Right lobe of liver (tissue), 6 donors: ENCODE data around the gene MYLK. TPM values are rescaled to one million over a fixed set of nuclear protein-coding genes. Genes with fewer than 3 reads are reported as not detected.

ENCODE experiments used
- ATAC-seq, 4 donors: fragments of 200-7000 bp; cut with Tn5 transposase; one replicate each; pipeline ENCODE4 v1.9.1; 2020; ENCODE audit warnings: mild to moderate bottlenecking in 4 of 4, moderate library complexity in 4 of 4
- DNase-seq, 3 donors: peaks; one replicate each; pipeline ENCODE4 v3.0.0-alpha.2; 2020
- H3K27ac ChIP-seq, 3 donors: fragments of 200-600 bp; one replicate each; pipeline ENCODE4 v1.8.0; 2022
- H3K27me3 ChIP-seq, 2 donors: fragments of 200-600 bp; one replicate each; pipeline ENCODE4 v1.8.0; 2022
- H3K36me3 ChIP-seq, 4 donors: fragments of 200-600 bp; sonication (generic) in 1 of 4; one replicate each; pipeline versions ENCODE4 v1.5.1 to v1.8.0; 2017 to 2022; ENCODE audit warnings: control low read depth in 1 of 4
- H3K4me1 ChIP-seq, 4 donors: fragments of 200-600 bp; sonication (generic) in 1 of 4; one replicate each; pipeline versions ENCODE4 v1.5.1 to v1.8.0; 2017 to 2022; ENCODE audit warnings: control low read depth in 1 of 4
- H3K4me3 ChIP-seq, 3 donors: fragments of 200-600 bp; one replicate each; pipeline ENCODE4 v1.8.0; 2022
- H3K9me3 ChIP-seq, 4 donors: fragments of 200-600 bp; sonication (generic) in 1 of 4; one replicate each; pipeline versions ENCODE4 v1.5.1 to v1.8.0; 2017 to 2022; ENCODE audit warnings: control low read depth in 1 of 4
- CTCF ChIP-seq, 4 donors: fragments of 200-600 bp in 3 of 4; fragments of 450-650 bp in 1 of 4; IDR thresholded peaks; one replicate each; pipeline versions ENCODE4 v1.5.1 to v1.8.0; 2016 to 2022; ENCODE audit warnings: antibody characterized with exemption in 4 of 4, mild to moderate bottlenecking in 2 of 4
- POLR2A ChIP-seq: fragments of 450-650 bp; IDR thresholded peaks from one replicate; pipeline ENCODE4 v1.6.1; 2017; ENCODE audit warnings: antibody characterized with exemption, mild to moderate bottlenecking
- WGBS: methylation state at CpG from one replicate; pipeline ENCODE4 v1.1.6; 2018; ENCODE audit warnings: low coverage, low lambda C conversion rate; ENCODE audit not compliant: insufficient coverage; ENCODE audit errors: missing lambda C conversion rate; 5-methylcytosine and 5-hydroxymethylcytosine counted together
- intact Hi-C, 2 donors: fragments of 100-400 bp; cut with DNase I; formaldehyde crosslinking; loops; one replicate each; pipeline versions ENCODE4 v1.11.2 to v1.14.1; 2022
- total RNA-seq, 6 experiments: library from RNA; depleted of rRNA in 2 of 6; stranded (reverse); fragments of >200 nt in 2 of 6; fragmentation: NEBNext Ultra II Directional in 3 of 6; extraction: Animal tissue kit (Norgen Biotek cat#: 25700) in 3 of 6; gene quantifications; one replicate each; pipeline versions ENCODE4 v1.1.0 to v1.2.4, GENCODE V29; 2016 to 2023
- donor health status: DM: no; HTN: yes; CAD: no.
- donor health status: DM: no; HTN: no; CAD: no.
- donor health status: DM: no; HTN: no; CAD: no.
- donor health status: DM: no; HTN: yes; CAD: no.
- donor health status: DM: no; HTN: yes; CAD: no.

The MYLK gene
- total RNA-seq, 6 experiments from 2014 or later: 61.1 to 146 (median 97.8) TPM

GRCh38 chr3:123668906-123669305, 215.2 kb downstream of the MYLK start:
- peaks cover 0 to 48% (median 13%) of the 10 kb centered on the region in 4 donors for H3K36me3 ChIP-seq
- H3K27me3 ChIP-seq: no peaks in the 10 kb centered on the region
- no peak for TF ChIP-seq CTCF (IDR thresholded peaks at IDR 0.05)
- TF ChIP-seq POLR2A: no peak
- peaks cover 0 to 18% (median 8%) of the 10 kb centered on the region in 4 donors for H3K4me1 ChIP-seq
- H3K27ac ChIP-seq: no peak overlapping the region
- intact Hi-C loops: no loop called here
- H3K9me3 ChIP-seq: no peaks in the 10 kb centered on the region
- WGBS: 87% methylated on average over 5 of the region's 8 CpGs
- DNase-seq: peak in 1 of 3 donors; percentile 10
- no peak overlapping the region for H3K4me3 ChIP-seq
- no peak for ATAC-seq

- Histone ChIP-seq H3K27ac (peak overlapping the region in 1 of 3 donors; percentile 48), H3K4me3 (no peak overlapping the region), H3K27me3 (no peaks in the 10 kb centered on the region), H3K4me1 (peaks cover 0 to 7% (median 3%) of the 10 kb centered on the region in 4 donors), H3K36me3 (peaks cover 0 to 58% (median 18%) of the 10 kb centered on the region in 4 donors), H3K9me3 (no peaks in the 10 kb centered on the region)
- ATAC-seq: peak; percentile 20 to 76 (median 46)
- intact Hi-C loops: no loop called here
- 54% methylated on average over 6 of the region's 6 CpGs for WGBS
- DNase-seq: peak in 1 of 3 donors; percentile 14
- TF ChIP-seq POLR2A (no peak), CTCF (IDR thresholded peaks at IDR 0.05) (no peak)
These were observed 216.3 kb downstream of the MYLK start for GRCh38 chr3:123667784-123668183.

- Histone ChIP-seq H3K4me3 (no peak overlapping the region), H3K27me3 (no peaks in the 10 kb centered on the region), H3K4me1 (peaks cover 0 to 10% (median 2%) of the 10 kb centered on the region in 4 donors), H3K36me3 (peaks cover 0 to 51% (median 18%) of the 10 kb centered on the region in 4 donors), H3K27ac (no peak overlapping the region), H3K9me3 (no peaks in the 10 kb centered on the region)
- TF ChIP-seq CTCF (IDR thresholded peaks at IDR 0.05) (no peak), POLR2A (no peak)
- ATAC-seq: no peak
- DNase-seq: no peak
- intact Hi-C loops: no loop called here
These were observed 219.4 kb downstream of the MYLK start for GRCh38 chr3:123664753-123665152.

GRCh38 chr3:123663977-123664376, 220.2 kb downstream of the MYLK start:
- Histone ChIP-seq H3K4me1 (peaks cover 0 to 10% (median 4%) of the 10 kb centered on the region in 4 donors), H3K36me3 (peaks cover 0 to 48% (median 18%) of the 10 kb centered on the region in 4 donors), H3K9me3 (no peaks in the 10 kb centered on the region), H3K4me3 (no peak overlapping the region), H3K27ac (no peak overlapping the region), H3K27me3 (no peaks in the 10 kb centered on the region)
- intact Hi-C loops: no loop called here
- no peak for DNase-seq
- WGBS: no CpG with 5 or more reads among the region's 9 CpGs
- ATAC-seq: no peak
- TF ChIP-seq POLR2A: no peak
- TF ChIP-seq CTCF (IDR thresholded peaks at IDR 0.05): no peak

- H3K4me1 ChIP-seq: peaks cover 0 to 24% (median 5%) of the 10 kb centered on the region in 4 donors
- peaks cover 0 to 44% (median 22%) of the 10 kb centered on the region in 4 donors for H3K36me3 ChIP-seq
- ATAC-seq (no peak), DNase-seq (no peak)
- peak overlapping the region; percentile 27 to 48 (median 33) for H3K27ac ChIP-seq
- H3K4me3 ChIP-seq: no peak overlapping the region
- no peaks in the 10 kb centered on the region for H3K9me3 ChIP-seq
- intact Hi-C loops: no loop called here
- no peak for TF ChIP-seq CTCF (IDR thresholded peaks at IDR 0.05)
- no peak for TF ChIP-seq POLR2A
- H3K27me3 ChIP-seq: no peaks in the 10 kb centered on the region
- WGBS: no CpG with 5 or more reads among the region's 1 CpG
These were observed 222.2 kb downstream of the MYLK start for GRCh38 chr3:123661973-123662372.
